COLO829 (cell line): ENCODE measurements around the gene KLHL20.
"Not testable (repeated sequence)": the region's sequence is repeated elsewhere in the genome, so short reads cannot be mapped to it uniquely, and the experiment has no call there.

ENCODE experiments used
- DNase-seq: peaks from one replicate; pipeline ENCODE4 v3.0.0; 2012; ENCODE audit warnings: low spot score

Gene KLHL20

GRCh38 chr1:173714759-173715537 is at the start of gene KLHL20:
Gene KLHL20 (plus strand): TSS chr1:173714981. CDS start chr1:173716044, 1,063 bp downstream.
- DNase-seq: peak; percentile 95

DNA sequence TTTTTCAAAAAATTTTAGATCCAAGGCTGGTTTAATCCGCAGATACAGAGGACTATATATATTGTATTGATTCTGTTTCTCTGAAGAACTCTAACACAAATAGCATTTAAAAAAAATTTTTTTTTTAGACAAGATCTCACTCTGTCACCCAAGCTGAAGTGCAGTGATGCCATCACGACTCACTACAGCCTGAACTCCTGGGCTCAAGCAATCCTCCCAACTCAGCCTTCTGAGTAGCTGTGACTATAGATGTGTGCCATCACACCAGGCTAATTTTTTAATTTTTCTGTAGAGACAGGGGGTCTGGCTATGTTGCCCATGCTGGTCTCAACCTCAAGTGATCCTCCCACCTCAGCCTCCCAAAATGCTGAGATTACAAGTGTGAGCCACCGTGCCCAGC is 48.1 kb upstream of the KLHL20 start:
- DNase-seq: no peak

GRCh38 chr1:173669491-173669941 is 45.3 kb upstream of the KLHL20 start, which contains the start of gene ANKRD45:
Gene ANKRD45 (minus strand): TSS chr1:173669851. CDS start chr1:173659418, 10,433 bp downstream.
- peak; percentile 57 for DNase-seq

- DNase-seq: not testable (repeated sequence)
Observed at GRCh38 chr1:173674496-173674895, 40.3 kb upstream of the KLHL20 start.

GRCh38 chr1:173680152-173680551 is 34.6 kb upstream of the KLHL20 start:
- DNase-seq: not testable (repeated sequence)

DNA sequence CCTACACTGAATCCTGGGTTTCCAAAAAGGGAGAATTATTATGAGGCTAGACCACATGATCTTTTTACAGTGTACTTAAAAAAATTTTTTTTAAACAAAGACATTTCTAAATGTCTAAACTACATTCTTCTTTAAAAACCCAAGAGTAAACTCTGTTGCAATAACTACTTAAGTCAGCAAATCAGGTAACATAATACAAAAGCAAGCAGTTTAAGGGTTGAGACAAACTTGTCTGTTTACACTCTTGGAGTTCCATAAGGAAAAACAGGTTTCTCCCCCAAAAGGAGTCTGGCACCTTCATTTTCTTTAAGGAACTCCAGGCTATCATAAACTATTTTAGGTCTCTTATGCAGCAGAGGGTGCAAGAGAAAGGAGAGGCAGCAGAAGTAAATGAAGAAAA is 32.6 kb upstream of the KLHL20 start:
- DNase-seq: no peak

DNA sequence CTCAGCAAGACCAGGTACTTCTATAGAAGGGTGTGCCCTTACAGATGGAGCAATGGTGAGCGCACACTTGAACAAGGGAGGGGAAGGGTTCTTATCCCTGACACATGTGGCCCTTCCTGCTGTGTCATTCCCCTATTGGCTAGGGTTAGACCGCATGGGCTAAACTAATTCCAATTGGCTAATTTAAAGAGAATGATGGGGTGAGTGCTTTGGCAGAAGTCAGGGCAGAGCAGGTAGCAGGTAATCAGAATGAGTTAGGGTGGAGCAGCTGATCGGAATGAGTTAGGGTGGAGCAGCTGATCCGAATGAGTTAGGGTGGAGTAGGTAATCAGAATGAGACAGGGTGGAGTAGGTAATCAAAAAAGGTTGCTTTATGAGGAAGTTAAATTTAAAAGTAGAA is 30.9 kb upstream of the KLHL20 start:
- not testable (repeated sequence) for DNase-seq

DNA sequence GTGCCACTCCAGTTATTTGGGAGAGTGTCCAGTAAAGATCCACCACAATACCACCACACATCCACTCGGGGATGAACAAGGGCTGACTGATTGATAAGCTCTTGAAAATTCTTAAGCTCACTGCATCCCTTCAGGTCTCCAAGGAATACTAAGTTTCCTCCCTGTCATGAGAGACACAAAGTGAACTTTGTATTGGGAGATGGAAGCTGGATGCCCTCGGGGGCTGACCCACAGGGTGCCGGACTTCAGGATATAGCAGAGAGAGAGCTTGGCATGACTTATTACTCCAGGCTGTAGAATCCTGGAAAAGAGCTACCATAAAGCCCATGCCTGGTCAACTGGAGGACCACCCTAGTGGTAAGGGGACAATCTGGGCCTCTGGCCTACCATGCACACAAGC is 29.7 kb upstream of the KLHL20 start:
- not testable (repeated sequence) for DNase-seq

DNA sequence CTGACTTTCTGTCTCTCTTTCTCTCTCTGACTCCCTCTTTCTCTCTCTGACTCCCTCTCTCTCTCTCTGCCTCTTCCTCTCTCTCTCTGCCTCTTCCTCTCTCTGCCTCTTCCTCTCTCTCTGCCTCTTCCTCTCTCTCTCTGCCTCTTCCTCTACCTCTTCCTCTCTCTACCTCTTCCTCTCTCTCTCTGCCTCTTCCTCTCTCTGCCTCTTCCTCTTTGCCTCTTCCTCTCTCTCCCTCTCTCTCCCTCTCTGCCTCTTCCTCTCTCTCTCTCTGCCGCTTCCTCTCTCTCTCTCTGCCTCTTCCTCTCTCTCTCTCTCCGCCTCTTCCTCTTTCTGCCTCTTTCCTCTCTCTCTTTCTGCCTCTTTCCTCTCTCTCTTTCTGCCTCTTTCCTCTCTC is 26.5 kb upstream of the KLHL20 start:
- DNase-seq: no peak

- DNase-seq: no peak
Observed at GRCh38 chr1:173693238-173693637, 21.5 kb upstream of the KLHL20 start.

GRCh38 chr1:173701299-173701698 is 13.5 kb upstream of the KLHL20 start:
- not testable (repeated sequence) for DNase-seq

- DNase-seq: no peak
Observed at GRCh38 chr1:173702736-173703135, 12.0 kb upstream of the KLHL20 start.

- no peak for DNase-seq
Observed at GRCh38 chr1:173705117-173705516, 9.7 kb upstream of the KLHL20 start.

DNA sequence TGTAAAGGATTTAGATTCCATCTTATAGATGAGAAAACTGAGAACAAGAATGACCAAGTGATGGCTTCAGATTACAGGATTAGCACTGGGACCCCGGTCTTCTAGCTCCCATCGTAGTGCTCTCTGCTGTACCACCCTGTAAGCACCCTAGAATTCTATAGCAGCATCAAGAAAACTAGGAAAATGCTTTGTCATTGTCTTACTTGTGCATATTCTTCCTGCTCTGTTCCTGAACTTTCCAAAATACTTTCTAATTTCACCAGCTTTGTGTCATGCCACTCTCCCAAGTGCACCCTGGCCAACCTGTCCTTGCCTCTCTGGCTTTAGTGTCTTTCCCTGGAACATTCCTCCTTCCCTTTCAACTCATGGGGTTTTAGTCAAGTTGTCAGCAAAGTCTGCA is 6.0 kb upstream of the KLHL20 start:
- DNase-seq: no peak

- DNase-seq: no peak
Observed at GRCh38 chr1:173714441-173714758, 381 bp upstream of the KLHL20 start.

- no peak for DNase-seq
Observed at GRCh38 chr1:173715538-173715844, 710 bp downstream of the KLHL20 start.

DNA sequence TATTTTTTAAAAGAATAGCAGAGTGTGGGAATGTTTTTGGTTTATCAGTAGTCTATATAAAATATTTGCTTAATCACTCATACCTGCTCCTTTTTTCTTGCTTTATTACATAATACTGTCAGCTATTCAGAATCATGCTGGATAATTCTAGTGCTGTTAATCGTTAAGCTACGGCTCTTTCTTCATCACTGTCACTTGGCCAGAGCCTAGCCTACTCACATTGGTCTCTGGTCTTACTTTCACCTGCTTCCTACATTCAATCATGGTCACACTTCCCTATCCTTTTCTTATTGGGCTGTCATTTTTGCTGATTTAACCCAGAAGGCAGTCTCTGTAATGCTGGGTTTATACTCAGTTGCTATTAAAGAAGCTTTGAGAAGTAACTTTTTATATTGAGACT is 2.5 kb downstream of the KLHL20 start:
- DNase-seq: no peak

DNA sequence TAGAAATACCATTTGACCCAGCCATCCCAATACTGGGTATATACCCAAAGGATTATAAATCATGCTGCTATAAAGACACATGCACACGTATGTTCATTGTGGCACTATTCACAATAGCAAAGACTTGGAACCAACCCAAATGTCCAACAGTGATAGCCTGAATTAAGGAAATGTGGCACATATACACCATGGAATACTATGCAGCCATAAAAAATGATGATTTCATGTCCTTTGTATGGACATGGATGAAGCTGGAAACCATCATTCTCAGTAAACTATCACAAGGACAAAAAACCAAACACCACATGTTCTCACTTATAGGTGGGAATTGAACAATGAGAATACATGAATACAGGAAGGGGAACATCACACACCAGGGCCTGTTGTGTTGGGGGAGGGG is 16.6 kb downstream of the KLHL20 start:
- DNase-seq: not testable (repeated sequence)

DNA sequence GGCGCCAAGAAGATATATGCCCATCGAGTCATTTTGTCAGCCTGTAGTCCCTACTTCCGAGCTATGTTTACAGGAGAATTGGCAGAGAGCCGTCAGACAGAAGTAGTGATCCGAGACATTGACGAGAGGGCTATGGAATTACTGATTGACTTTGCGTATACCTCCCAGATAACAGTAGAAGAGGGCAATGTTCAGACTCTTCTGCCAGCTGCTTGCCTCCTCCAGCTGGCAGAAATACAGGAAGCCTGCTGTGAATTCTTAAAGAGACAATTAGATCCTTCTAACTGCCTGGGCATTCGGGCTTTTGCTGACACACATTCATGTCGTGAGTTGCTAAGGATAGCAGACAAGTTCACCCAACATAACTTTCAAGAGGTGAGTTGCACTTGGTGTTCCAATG is 19.1 kb downstream of the KLHL20 start:
- DNase-seq: no peak

GRCh38 chr1:173736104-173736503 is 21.3 kb downstream of the KLHL20 start:
- DNase-seq: not testable (repeated sequence)

GRCh38 chr1:173742203-173742886 is 27.6 kb downstream of the KLHL20 start:
- DNase-seq: no peak

- no peak for DNase-seq
Observed at GRCh38 chr1:173744651-173745050, 29.9 kb downstream of the KLHL20 start.

DNA sequence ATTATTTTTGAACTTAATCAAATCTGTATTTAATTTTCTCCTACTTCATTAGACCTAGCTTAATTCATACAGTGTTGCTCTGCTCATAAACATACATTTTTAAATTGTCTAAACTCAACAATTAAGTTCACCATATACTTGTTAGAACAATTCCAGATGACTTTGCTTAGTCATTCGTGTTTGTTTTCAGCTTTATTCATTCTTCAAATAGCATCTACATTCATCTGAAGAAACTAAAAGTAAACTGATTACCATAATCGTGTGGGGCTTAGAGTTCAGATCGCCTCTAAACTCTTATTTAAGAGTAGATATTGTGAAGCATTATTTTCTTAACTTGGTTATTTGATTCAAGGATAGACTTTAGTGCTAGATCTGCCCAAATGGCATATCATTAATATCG is 34.4 kb downstream of the KLHL20 start:
- DNase-seq: no peak

GRCh38 chr1:173753830-173754229 is 39.0 kb downstream of the KLHL20 start:
- DNase-seq: no peak
